Heart left ventricle (tissue), 16 donors: ENCODE data around the gene PRKCH. TPM values are rescaled to one million over a fixed set of nuclear protein-coding genes. Genes with fewer than 3 reads are reported as not detected.

Source experiments
- ATAC-seq, 4 donors: fragments of 200-7000 bp; cut with Tn5 transposase; one replicate each; pipeline ENCODE4 v1.9.1; 2020 to 2022; ENCODE audit warnings: moderate library complexity in 4 of 4, mild to moderate bottlenecking in 3 of 4, moderate number of reproducible peaks in 1 of 4
- DNase-seq, 5 donors: peaks; one replicate each; pipeline ENCODE4 v3.0.0-alpha.2; 2020
- H3K27ac ChIP-seq, 12 donors: fragments of 200-600 bp; sonication (generic) in 4 of 12; one replicate each; pipeline versions ENCODE4 v1.5.0 to v1.8.0; 2016 to 2022; ENCODE audit warnings: mild to moderate bottlenecking in 2 of 12
- H3K27me3 ChIP-seq, 9 donors: fragments of 200-600 bp; sonication (generic) in 2 of 9; one replicate each; pipeline versions ENCODE4 v1.5.1 to v1.8.0; 2016 to 2022; ENCODE audit warnings: mild to moderate bottlenecking in 3 of 9
- H3K36me3 ChIP-seq, 9 donors: fragments of 200-600 bp; sonication (generic) in 2 of 9; one replicate each; pipeline versions ENCODE4 v1.5.0 to v1.8.0; 2018 to 2022; ENCODE audit warnings: mild to moderate bottlenecking in 2 of 9
- H3K4me1 ChIP-seq, 12 donors: fragments of 200-600 bp; sonication (generic) in 4 of 12; one replicate each; pipeline versions ENCODE4 v1.5.0 to v1.8.0; 2016 to 2022; ENCODE audit warnings: mild to moderate bottlenecking in 3 of 12
- H3K4me3 ChIP-seq, 12 donors: fragments of 200-600 bp; sonication (generic) in 4 of 12; one replicate each; pipeline versions ENCODE4 v1.5.0 to v1.8.0; 2017 to 2022; ENCODE audit warnings: mild to moderate bottlenecking in 9 of 12, moderate library complexity in 4 of 12
- H3K9me3 ChIP-seq, 12 donors: fragments of 200-600 bp; sonication (generic) in 4 of 12; one replicate each; pipeline versions ENCODE4 v1.5.0 to v1.8.0; 2016 to 2022; ENCODE audit warnings: mild to moderate bottlenecking in 1 of 12
- CTCF ChIP-seq, 12 donors: fragments of 200-600 bp; sonication (generic) in 4 of 12; IDR thresholded peaks; one replicate each; pipeline versions ENCODE4 v1.5.0 to v1.8.0; 2018 to 2022; ENCODE audit warnings: antibody characterized with exemption in 12 of 12, mild to moderate bottlenecking in 5 of 12
- POLR2A ChIP-seq, 2 donors: fragments of 450-650 bp; IDR thresholded peaks; one replicate each; pipeline ENCODE4 v1.6.1; 2017; ENCODE audit warnings: antibody characterized with exemption in 2 of 2, mild to moderate bottlenecking in 2 of 2, moderate library complexity in 2 of 2
- WGBS, 4 donors: extraction: QIAGEN DNeasy Blood & Tissue Kit in 2 of 4; methylation state at CpG; one replicate each; pipeline versions ENCODE4 v1.1.5 to v1.1.7; 2013 to 2018; 5-methylcytosine and 5-hydroxymethylcytosine counted together
- intact Hi-C, 10 donors: fragments of 100-400 bp; cut with DNase I; formaldehyde crosslinking; loops; one replicate each; pipeline versions ENCODE4 v1.11.1 to v1.14.2; 2022
- polyA plus RNA-seq, 2 donors: library from polyadenylated mRNA; stranded (reverse); fragments of 200-250 nt; gene quantifications; one replicate each; pipeline ENCODE4 v1.2.3, GENCODE V29; 2013
- total RNA-seq, 9 donors: library from RNA; depleted of rRNA in 2 of 9; stranded (reverse); fragments of >200 nt in 2 of 9; fragmentation: NEBNext Ultra II Directional in 3 of 9; extraction: Animal tissue kit (Norgen Biotek cat#: 25700) in 3 of 9; gene quantifications; one replicate each; pipeline versions ENCODE4 v1.1.0 to v1.2.4, GENCODE V29; 2016 to 2023
- donor health status: ischemic (EF 13 %, LVEDD 7.1; RV severe dilation, severe dysfunction).
- donor health status: healthy with polysubstance abuse.
- donor health status: DM: no; HTN: yes; CAD: no.
- donor health status: DM: no; HTN: no; CAD: no.
- donor health status: ischemic (EF 25% LVEDD 6.9; RV normal size, moderate dysfunction).
- donor health status: ischemic (EF 25% LVEDD 5.7; RV mildly dilated, moderate dysfunction).
- donor health status: healthy.
- donor health status: DM: yes; HTN: yes; CAD: no.
- donor health status: ischemic (EF 35%, LVEDD 5.7; RV mildly dilated, moderate dysfunction).
- donor health status: nonischemic (EF 11% LVEDD 7.7; RV severe dilation, severe dysfunction).
- donor health status: DM: yes; HTN: yes; CAD: no.
- donor health status: PGD.
- donor health status: ischemic (EF 29% LVEDD 5.4; RV normal size, mild dysfunction).
- donor health status: nonischemic (EF 23%, LVEDD 6.1; RV moderate dilation, normal function).

Gene PRKCH
- total and polyA plus RNA-seq, 11 donors = 6.1 to 49.2 (median 21.7) TPM

- Histone ChIP-seq H3K36me3 (no peaks in the 10 kb centered on the region), H3K9me3 (no peaks in the 10 kb centered on the region), H3K4me3 (peak overlapping the region; percentile 24 to 69 (median 60)), H3K27ac (peak overlapping the region in 6 of 12 donors; percentile 61 to 87 (median 80)), H3K27me3 (peaks cover 4 to 61% (median 20%) of the 10 kb centered on the region in 9 donors), H3K4me1 (peaks cover 0 to 16% (median 6%) of the 10 kb centered on the region in 12 donors)
- DNase-seq (peak in 1 of 5 donors; percentile 51), ATAC-seq (peak in 2 of 4 donors; percentile 12 to 26)
- TF ChIP-seq CTCF (IDR thresholded peaks at IDR 0.05) = no peak
- intact Hi-C loops = no loop called here
- 8 to 23% (median 12%) methylated on average over 11 to 47 of the region's 47 CpGs for WGBS, 4 donors
These were observed 41.3 kb upstream of the PRKCH start for GRCh38 chr14:61280092-61280525.

GRCh38 chr14:61280526-61281185 lies 40.7 kb upstream of the PRKCH start:
- peak; percentile 41 to 87 (median 78) for ATAC-seq
- 0 to 1% (median 1%) methylated on average over 10 to 81 of the region's 81 CpGs for WGBS, 4 donors
- peak; percentile 38 to 85 (median 57) for DNase-seq
- H3K36me3 ChIP-seq = no peaks in the 10 kb centered on the region
- TF ChIP-seq POLR2A (IDR thresholded peaks at IDR 0.05) (no peak), CTCF (IDR thresholded peaks at IDR 0.05) (peak; percentile 25 to 65 (median 44))
- peaks cover 0 to 16% (median 6%) of the 10 kb centered on the region in 12 donors for H3K4me1 ChIP-seq
- peaks cover 4 to 61% (median 20%) of the 10 kb centered on the region in 9 donors for H3K27me3 ChIP-seq
- H3K4me3 ChIP-seq = peak overlapping the region; percentile 24 to 69 (median 60)
- intact Hi-C loops = no loop called here
- peak overlapping the region; percentile 36 to 87 (median 66) for H3K27ac ChIP-seq
- no peaks in the 10 kb centered on the region for H3K9me3 ChIP-seq

GRCh38 chr14:61281186-61281947 lies 40.0 kb upstream of the PRKCH start, which contains the start of gene TMEM30B:
TSS of gene TMEM30B (minus strand) at chr14:61281338. CDS start at chr14:61281147, 191 bp downstream.
- ATAC-seq = peak in 2 of 4 donors; percentile 3 to 18
- Histone ChIP-seq H3K27ac (peak within 1 kb of the TSS; percentile 36 to 87 (median 66)), H3K9me3 (no peaks in the 10 kb centered on the region), H3K36me3 (no peaks in the 10 kb centered on the region), H3K4me3 (peak within 1 kb of the TSS; percentile 24 to 69 (median 60)), H3K27me3 (peaks cover 4 to 53% (median 20%) of the 10 kb centered on the region in 9 donors), H3K4me1 (peaks cover 0 to 20% (median 7%) of the 10 kb centered on the region in 12 donors)
- intact Hi-C loops = no loop called here
- TF ChIP-seq CTCF (IDR thresholded peaks at IDR 0.05) = no peak
- no peak for TF ChIP-seq POLR2A (IDR thresholded peaks at IDR 0.05)
- peak in 2 of 5 donors; percentile 26 to 60 for DNase-seq
- WGBS, 4 donors = 24 to 39% (median 29%) methylated on average over 33 to 43 of the region's 43 CpGs

GRCh38 chr14:61281948-61282275 lies 39.5 kb upstream of the PRKCH start:
- Histone ChIP-seq H3K4me1 (peaks cover 0 to 23% (median 7%) of the 10 kb centered on the region in 12 donors), H3K27me3 (peaks cover 4 to 53% (median 20%) of the 10 kb centered on the region in 9 donors), H3K4me3 (peak overlapping the region in 2 of 12 donors; percentile 64 to 68), H3K36me3 (no peaks in the 10 kb centered on the region), H3K27ac (peak overlapping the region in 4 of 12 donors; percentile 11 to 83 (median 63)), H3K9me3 (no peaks in the 10 kb centered on the region)
- ATAC-seq (peak in 2 of 4 donors; percentile 26 to 44), DNase-seq (peak in 2 of 5 donors; percentile 29 to 37)
- TF ChIP-seq POLR2A (IDR thresholded peaks at IDR 0.05) (no peak), CTCF (IDR thresholded peaks at IDR 0.05) (no peak)
- WGBS, 4 donors = 59 to 71% (median 62%) methylated on average over 1 of the region's 1 CpG
- intact Hi-C loops = no loop called here
